B cell (primary cell): ENCODE data around the gene PBX1. TPM values are rescaled to one million over a fixed set of nuclear protein-coding genes. Genes with fewer than 3 reads are reported as not detected.

Experiments used
- ATAC-seq: fragments of 200-7000 bp; cut with Tn5 transposase; one replicate; pipeline ENCODE4 v1.10.0; 2021; ENCODE audit warnings: low read depth, mild to moderate bottlenecking, moderate number of reproducible peaks, moderate library complexity
- CTCF ChIA-PET: fragments of 350-600 bp; sonication (Branson Sonifier 250); formaldehyde crosslinking; loops from one replicate; lab custom pipeline; 2021; ENCODE audit warnings: antibody characterized with exemption, inconsistent platforms; lab: Charles Lee
- POLR2A ChIA-PET: fragments of 350-600 bp; sonication (Branson Sonifier 250); formaldehyde crosslinking; loops from one replicate; lab custom pipeline; 2021; ENCODE audit warnings: antibody characterized with exemption; lab: Charles Lee
- DNase-seq: peaks from one replicate; pipeline ENCODE4 v3.0.0; 2013
- H2AFZ ChIP-seq: 2 replicates; pipeline ENCODE4 v1.6.1; 2012; ENCODE audit warnings: mild to moderate bottlenecking, low read depth, low read length; ENCODE audit not compliant: insufficient read depth, poor library complexity, severe bottlenecking
- H3K27ac ChIP-seq, 2 donors: 1 replicate in 1 of 2; 2 replicates in 1 of 2; pipeline ENCODE4 v1.5.1; 2012 to 2013; ENCODE audit warnings: low read length in 2 of 2, mild to moderate bottlenecking in 2 of 2, moderate library complexity in 1 of 2
- H3K27me3 ChIP-seq, 4 experiments: fragments of 200-600 bp in 1 of 4; sonication (generic) in 1 of 4; replicated peaks in 1 of 4; 1 replicate in 2 of 4; 2 replicates in 2 of 4; pipeline versions ENCODE4 v1.6.1 to v1.7.0; 2013 to 2016; ENCODE audit warnings: low read length in 3 of 4, mild to moderate bottlenecking in 2 of 4, mixed read lengths in 1 of 4, moderate library complexity in 1 of 4; ENCODE audit not compliant: insufficient read depth in 4 of 4, control insufficient read depth in 3 of 4; ENCODE audit errors: control extremely low read depth in 1 of 4
- H3K36me3 ChIP-seq, 2 experiments: replicated peaks in 1 of 2; 1 replicate in 1 of 2; 2 replicates in 1 of 2; pipeline versions ENCODE4 v1.6.1 to v1.7.1; 2013; ENCODE audit warnings: low read length in 1 of 2; ENCODE audit not compliant: insufficient read depth in 2 of 2, control insufficient read depth in 1 of 2; ENCODE audit errors: control extremely low read depth in 1 of 2, extremely low read depth in 1 of 2
- H3K4me1 ChIP-seq, 2 donors: fragments of 200-600 bp in 1 of 2; sonication (generic) in 1 of 2; 1 replicate in 1 of 2; 2 replicates in 1 of 2; pipeline versions ENCODE4 v1.5.1 to v1.6.1; 2013 to 2017; ENCODE audit warnings: low read length in 2 of 2; ENCODE audit not compliant: control insufficient read depth in 2 of 2, insufficient read depth in 2 of 2
- H3K4me2 ChIP-seq: replicated peaks from 2 replicates; pipeline ENCODE3; 2012; ENCODE audit warnings: mild to moderate bottlenecking, low read depth, low read length; ENCODE audit not compliant: poor library complexity, severe bottlenecking
- H3K4me3 ChIP-seq, 5 experiments: fragments of 200-600 bp in 1 of 5; sonication (generic) in 1 of 5; 1 replicate in 3 of 5; 2 replicates in 2 of 5; pipeline versions ENCODE4 v1.5.1 to v1.7.0; 2011 to 2016; ENCODE audit warnings: low read length in 4 of 5, mild to moderate bottlenecking in 4 of 5, low read depth in 2 of 5, control low read depth in 1 of 5, moderate library complexity in 1 of 5; ENCODE audit not compliant: insufficient read depth in 1 of 5; ENCODE audit errors: control extremely low read depth in 1 of 5, extremely low read depth in 1 of 5
- H3K79me2 ChIP-seq: fragments of 200-600 bp; sonication (generic); one replicate; pipeline ENCODE4 v1.6.0; 2016; ENCODE audit warnings: low read length; ENCODE audit not compliant: control insufficient read depth, insufficient read depth
- H3K9ac ChIP-seq: fragments of 200-600 bp; sonication (generic); 2 replicates; pipeline ENCODE4 v1.6.1; 2017; ENCODE audit warnings: mild to moderate bottlenecking, low read length, moderate library complexity
- H3K9me3 ChIP-seq, 3 donors: one replicate each; pipeline versions ENCODE4 v1.6.1 to v1.7.1; 2013; ENCODE audit warnings: low read length in 2 of 3; ENCODE audit not compliant: control insufficient read depth in 2 of 3, insufficient read depth in 1 of 3; ENCODE audit errors: control extremely low read depth in 1 of 3
- H4K20me1 ChIP-seq: 2 replicates; pipeline ENCODE4 v1.6.0; 2012; ENCODE audit warnings: mild to moderate bottlenecking, low read length; ENCODE audit not compliant: insufficient read depth, control insufficient read depth, poor library complexity, severe bottlenecking
- H3K27ac Mint-ChIP-seq: one replicate; pipeline ENCODE4 v1.8.0; 2021; ENCODE audit warnings: mixed read lengths
- H3K27me3 Mint-ChIP-seq: one replicate; pipeline ENCODE4 v1.8.0; 2021; ENCODE audit warnings: mixed read lengths
- H3K4me1 Mint-ChIP-seq: one replicate; pipeline ENCODE4 v1.8.0; 2021; ENCODE audit warnings: mixed read lengths
- H3K4me3 Mint-ChIP-seq: one replicate; pipeline ENCODE4 v1.8.0; 2021; ENCODE audit warnings: mixed read lengths
- H3K9me3 Mint-ChIP-seq: one replicate; pipeline ENCODE4 v1.8.0; 2022; ENCODE audit warnings: mixed read lengths; ENCODE audit not compliant: insufficient read depth
- CTCF ChIP-seq: fragments of 200-600 bp; IDR thresholded peaks from one replicate; pipeline ENCODE4 v1.8.0; 2022; ENCODE audit warnings: antibody characterized with exemption, mild to moderate bottlenecking
- EZH2 ChIP-seq: IDR thresholded peaks from 2 replicates; pipeline ENCODE4 v1.6.1; 2012; ENCODE audit warnings: borderline replicate concordance, low read depth, mild to moderate bottlenecking, moderate library complexity, low read length; ENCODE audit not compliant: insufficient read depth, poor library complexity, severe bottlenecking
- WGBS: methylation state at CpG from one replicate; pipeline ENCODE4 v1.1.5; 2013; ENCODE audit warnings: missing lambda C conversion rate; ENCODE audit not compliant: insufficient coverage; 5-methylcytosine and 5-hydroxymethylcytosine counted together
- intact Hi-C: fragments of 100-400 bp; cut with micrococcal nuclease; formaldehyde crosslinking; loops from one replicate; pipeline ENCODE4 v1.10.0; 2022
- polyA plus RNA-seq: library from polyadenylated mRNA; depleted of rRNA; stranded (reverse); fragments of >200 nt; gene quantifications from 2 replicates; pipeline ENCODE4 v1.2.3, GENCODE V29; 2012
- total RNA-seq, 2 donors: library from RNA; stranded (reverse); fragments of 120-200 nt in 1 of 2; gene quantifications; 1 replicate in 1 of 2; 2 replicates in 1 of 2; pipeline versions ENCODE4 v1.2.3 to v1.2.4, GENCODE V29; 2013 to 2022

The PBX1 gene
- total and polyA plus RNA-seq, 2 donors (not counting 1 experiment from before 2014, with no cell fraction given): 0.32 TPM; not detected in 1

DNA sequence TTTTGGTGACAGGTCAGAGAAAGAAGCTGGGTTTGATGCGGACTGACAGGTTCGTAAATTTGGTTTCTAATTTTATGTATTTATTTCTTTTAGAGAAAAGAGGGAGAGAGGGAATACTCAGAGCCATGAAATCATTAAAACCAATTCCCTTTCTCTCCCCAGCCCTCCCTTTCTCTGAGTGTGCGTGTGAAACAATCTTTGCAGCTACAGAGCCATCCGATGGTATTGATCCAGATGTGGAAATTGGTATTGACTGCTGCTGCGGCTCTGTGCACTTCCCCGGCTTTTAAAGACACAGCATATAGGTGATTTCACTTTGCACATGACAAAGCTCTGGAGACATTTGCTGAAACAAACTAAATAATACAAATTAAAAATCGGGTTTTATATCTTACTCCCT, 42.4 kb upstream of the PBX1 start:
- H2AFZ ChIP-seq: no peak overlapping the region

More for the DNA sequence above, 42.4 kb upstream of the PBX1 start:
- ATAC-seq (no peak), DNase-seq (no peak)
- no peak overlapping the region for H3K27ac Mint-ChIP-seq
- no peak overlapping the region for H3K4me3 Mint-ChIP-seq
- H3K4me3 ChIP-seq: no peak overlapping the region
- H4K20me1 ChIP-seq: no peaks in the 10 kb centered on the region
- WGBS: 92% methylated on average over 2 of the region's 7 CpGs
- H3K27me3 ChIP-seq: no peaks in the 10 kb centered on the region
- H3K9me3 ChIP-seq: no peaks in the 10 kb centered on the region
- H3K79me2 ChIP-seq: no peaks in the 10 kb centered on the region
- H3K9me3 Mint-ChIP-seq: no peaks in the 10 kb centered on the region
- ChIA-PET POLR2A (no interaction called here), CTCF (interaction anchor here (0.9 kb wide), 1 partner anchor 8 kb away, joined by 3 read pairs; no protein-coding TSS in a partner anchor)
- H3K4me2 ChIP-seq: no peak overlapping the region
- H3K27me3 Mint-ChIP-seq: no peaks in the 10 kb centered on the region
- TF ChIP-seq CTCF (no peak), EZH2 (no peak)
- H3K9ac ChIP-seq: no peak overlapping the region
- intact Hi-C loops: no loop called here
- no peak overlapping the region for H3K27ac ChIP-seq
- no peaks in the 10 kb centered on the region for H3K4me1 Mint-ChIP-seq
- H3K36me3 ChIP-seq: no peaks in the 10 kb centered on the region
- H3K4me1 ChIP-seq: no peaks in the 10 kb centered on the region
